H9 (cell line): ENCODE results near the gene UNK. TPM values are rescaled to one million over a fixed set of nuclear protein-coding genes. Genes with fewer than 3 reads are reported as not detected.
A peak's percentile ranks its signal among the peaks of the same experiment; 100 is the strongest.

Source experiments
- DNase-seq: peaks from one replicate; pipeline ENCODE4 v3.0.0-alpha.2; 2017
- H2AFZ ChIP-seq: one replicate; pipeline ENCODE4 v1.6.1; 2013; ENCODE audit warnings: mild to moderate bottlenecking, low read length, control low read depth, moderate library complexity
- H2AK5ac ChIP-seq: 2 replicates; pipeline ENCODE4 v1.6.1; 2013; ENCODE audit warnings: low read length, control low read depth, mixed read lengths; ENCODE audit not compliant: insufficient read length
- H2BK120ac ChIP-seq: one replicate; pipeline ENCODE4 v1.6.1; 2013; ENCODE audit warnings: low read depth, mild to moderate bottlenecking, low read length, control low read depth, inconsistent platforms; ENCODE audit not compliant: poor library complexity, severe bottlenecking
- H2BK12ac ChIP-seq: 2 replicates; pipeline ENCODE4 v1.6.1; 2013; ENCODE audit warnings: low read length, control low read depth, mixed read lengths, low read depth; ENCODE audit not compliant: insufficient read length
- H2BK15ac ChIP-seq: 2 replicates; pipeline ENCODE4 v1.6.1; 2013; ENCODE audit warnings: low read depth, low read length, control low read depth
- H2BK20ac ChIP-seq: one replicate; pipeline ENCODE4 v1.6.1; 2013; ENCODE audit warnings: low read depth, mild to moderate bottlenecking, low read length, control low read depth, inconsistent platforms; ENCODE audit not compliant: poor library complexity, severe bottlenecking
- H2BK5ac ChIP-seq: 2 replicates; pipeline ENCODE4 v1.6.1; 2013; ENCODE audit warnings: low read length, control low read depth, mixed read lengths; ENCODE audit not compliant: insufficient read length
- H3K14ac ChIP-seq: 2 replicates; pipeline ENCODE4 v1.6.1; 2013; ENCODE audit warnings: low read length, control low read depth; ENCODE audit not compliant: insufficient read depth
- H3K18ac ChIP-seq: 2 replicates; pipeline ENCODE4 v1.6.1; 2013; ENCODE audit warnings: low read depth, mild to moderate bottlenecking, mixed read lengths, low read length, control low read depth; ENCODE audit not compliant: insufficient read length
- H3K23ac ChIP-seq: 2 replicates; pipeline ENCODE4 v1.6.1; 2013; ENCODE audit warnings: low read length, control low read depth, mixed read lengths, low read depth; ENCODE audit not compliant: insufficient read length
- H3K23me2 ChIP-seq: 2 replicates; pipeline ENCODE4 v1.6.1; 2013; ENCODE audit warnings: low read depth, mild to moderate bottlenecking, mixed read lengths, low read length, control low read depth; ENCODE audit not compliant: insufficient read length, poor library complexity, severe bottlenecking
- H3K27ac ChIP-seq: 2 replicates; pipeline ENCODE4 v1.5.1; 2013; ENCODE audit warnings: low read length, control low read depth, mixed read lengths, low read depth; ENCODE audit not compliant: insufficient read length
- H3K27me3 ChIP-seq: 2 replicates; pipeline ENCODE4 v1.6.1; 2013; ENCODE audit warnings: low read length, control low read depth, inconsistent platforms; ENCODE audit not compliant: insufficient read depth
- H3K4ac ChIP-seq: 2 replicates; pipeline ENCODE4 v1.6.1; 2013; ENCODE audit warnings: low read depth, mild to moderate bottlenecking, control low read depth, inconsistent platforms, low read length, moderate library complexity
- H3K4me1 ChIP-seq: 2 replicates; pipeline ENCODE4 v1.6.1; 2013; ENCODE audit warnings: low read length, control low read depth, inconsistent platforms; ENCODE audit not compliant: insufficient read depth
- H3K4me2 ChIP-seq: 2 replicates; pipeline ENCODE4 v1.6.1; 2013; ENCODE audit warnings: low read length, control low read depth, mixed read lengths; ENCODE audit not compliant: insufficient read length, insufficient read depth
- H3K56ac ChIP-seq: 2 replicates; pipeline ENCODE4 v1.6.1; 2013; ENCODE audit warnings: low read depth, mild to moderate bottlenecking, mixed read lengths, low read length, control low read depth; ENCODE audit not compliant: insufficient read length
- H3K79me1 ChIP-seq: 2 replicates; pipeline ENCODE4 v1.6.1; 2013; ENCODE audit warnings: low read depth, mild to moderate bottlenecking, moderate library complexity, low read length, control low read depth, inconsistent platforms; ENCODE audit not compliant: insufficient read depth, poor library complexity, severe bottlenecking
- H3K79me2 ChIP-seq: 2 replicates; pipeline ENCODE4 v1.6.1; 2013; ENCODE audit warnings: low read length, control low read depth, inconsistent platforms; ENCODE audit not compliant: insufficient read depth
- H3K9ac ChIP-seq: 2 replicates; pipeline ENCODE4 v1.6.1; 2013; ENCODE audit warnings: low read length, control low read depth, mixed read lengths; ENCODE audit not compliant: insufficient read length; ENCODE audit errors: extremely low read depth
- H3K9me3 ChIP-seq: one replicate; pipeline ENCODE4 v1.6.1; 2013; ENCODE audit warnings: low read depth, low read length, inconsistent platforms; ENCODE audit not compliant: control insufficient read depth
- H3T11ph ChIP-seq: one replicate; pipeline ENCODE4 v1.6.1; 2013; ENCODE audit warnings: mild to moderate bottlenecking, low read length, control low read depth, inconsistent platforms
- H4K20me1 ChIP-seq: one replicate; pipeline ENCODE4 v1.6.1; 2013; ENCODE audit not compliant: control insufficient read depth, insufficient read length, insufficient read depth
- H4K5ac ChIP-seq: 2 replicates; pipeline ENCODE4 v1.6.1; 2013; ENCODE audit warnings: low read depth, mild to moderate bottlenecking, mixed read lengths, low read length, control low read depth; ENCODE audit not compliant: insufficient read length
- H4K8ac ChIP-seq: replicated peaks from 2 replicates; pipeline ENCODE4 v1.6.1; 2013; ENCODE audit warnings: low read length, control low read depth, mixed read lengths, low read depth; ENCODE audit not compliant: insufficient read length
- H4K91ac ChIP-seq: 2 replicates; pipeline ENCODE4 v1.6.1; 2013; ENCODE audit warnings: low read depth, mild to moderate bottlenecking, moderate library complexity, mixed read lengths, low read length, control low read depth; ENCODE audit not compliant: insufficient read length
- H3K27ac Mint-ChIP-seq, 3 experiments: 2 replicates in 2 of 3; 3 replicates in 1 of 3; pipeline ENCODE4 v1.8.0; 2020 to 2021; ENCODE audit warnings: mixed read lengths in 3 of 3, mild to moderate bottlenecking in 1 of 3, moderate library complexity in 1 of 3
- H3K27me3 Mint-ChIP-seq: 2 replicates; pipeline ENCODE4 v1.8.0; 2021; ENCODE audit warnings: low read depth, mild to moderate bottlenecking, moderate library complexity, mixed read lengths
- H3K36me3 Mint-ChIP-seq, 3 experiments: 2 replicates in 2 of 3; 3 replicates in 1 of 3; pipeline ENCODE4 v1.8.0; 2020 to 2021; ENCODE audit warnings: low read depth in 3 of 3, mixed read lengths in 3 of 3; ENCODE audit not compliant: insufficient read depth in 1 of 3
- H3K4me1 Mint-ChIP-seq, 2 experiments: 2 replicates each; pipeline ENCODE4 v1.8.0; 2020; ENCODE audit warnings: mixed read lengths in 2 of 2
- H3K4me3 Mint-ChIP-seq, 2 experiments: 2 replicates in 1 of 2; 3 replicates in 1 of 2; pipeline ENCODE4 v1.8.0; 2020 to 2021; ENCODE audit warnings: mild to moderate bottlenecking in 2 of 2, mixed read lengths in 2 of 2, moderate library complexity in 1 of 2
- H3K9me3 Mint-ChIP-seq, 2 experiments: 2 replicates in 1 of 2; 3 replicates in 1 of 2; pipeline ENCODE4 v1.8.0; 2020; ENCODE audit warnings: mild to moderate bottlenecking in 2 of 2, mixed read lengths in 2 of 2, moderate library complexity in 1 of 2
- CTCF ChIP-seq: fragments of 200-600 bp; sonication (generic); conservative IDR thresholded peaks from 3 replicates; pipeline ENCODE4 v1.8.0; 2021; ENCODE audit warnings: antibody characterized with exemption, mild to moderate bottlenecking
- WGBS: extraction: QIAGEN DNeasy Blood & Tissue Kit; methylation state at CpG from one replicate; pipeline ENCODE4 v1.1.7; 2013; ENCODE audit warnings: missing lambda C conversion rate, low lambda C conversion rate, mixed read lengths; ENCODE audit not compliant: insufficient read length; ENCODE audit errors: extremely low coverage; 5-methylcytosine and 5-hydroxymethylcytosine counted together
- total RNA-seq: library from RNA; stranded (reverse); gene quantifications from 2 replicates; pipeline ENCODE4 v1.2.1, GENCODE V29; 2021

UNK gene
- total RNA-seq, 1 experiment from 2014 or later: 36.4 TPM

GRCh38 chr17:75807861-75808260 lies 23.3 kb downstream of the UNK start:
- no peaks in the 10 kb centered on the region for H3K9me3 Mint-ChIP-seq
- H4K91ac ChIP-seq: no peak overlapping the region
- H4K5ac ChIP-seq: no peak overlapping the region
- no peaks in the 10 kb centered on the region for H3K23me2 ChIP-seq
- H4K8ac ChIP-seq: no peak overlapping the region
- H3K27me3 ChIP-seq: no peaks in the 10 kb centered on the region
- no peak overlapping the region for H3K56ac ChIP-seq
- no peak overlapping the region for H3K9ac ChIP-seq
- no peak overlapping the region for H3K23ac ChIP-seq
- no peak for TF ChIP-seq CTCF
- H3K79me1 ChIP-seq: no peaks in the 10 kb centered on the region
- H3K4me2 ChIP-seq: no peak overlapping the region
- WGBS: no CpG with 5 or more reads among the region's 3 CpGs
- H3K27ac Mint-ChIP-seq: peak overlapping the region in 1 of 3 experiments; percentile 46; a peak in 2 of 7 replicates
- H2BK5ac ChIP-seq: no peak overlapping the region
- H3K4me1 ChIP-seq: no peaks in the 10 kb centered on the region
- no peak overlapping the region for H2BK120ac ChIP-seq
- no peak overlapping the region for H2BK20ac ChIP-seq
- no peaks in the 10 kb centered on the region for H4K20me1 ChIP-seq
- no peak overlapping the region for H3K4ac ChIP-seq
- H3K14ac ChIP-seq: no peak overlapping the region
- no peaks in the 10 kb centered on the region for H3K27me3 Mint-ChIP-seq
- no peak overlapping the region for H3K4me3 Mint-ChIP-seq
- H3K79me2 ChIP-seq: peaks cover 3% of the 10 kb centered on the region; the same call in 1 of the 2 replicates
- no peak overlapping the region for H2BK12ac ChIP-seq
- H3K36me3 Mint-ChIP-seq: peaks cover 4 to 27% (median 21%) of the 10 kb centered on the region in 3 experiments; a peak in 6 of 7 replicates
- no peak overlapping the region for H2AFZ ChIP-seq
- DNase-seq: no peak
- H3K18ac ChIP-seq: no peak overlapping the region
- H2BK15ac ChIP-seq: no peak overlapping the region
- no peaks in the 10 kb centered on the region for H3K9me3 ChIP-seq
- no peak overlapping the region for H2AK5ac ChIP-seq
- no peak overlapping the region for H3K27ac ChIP-seq
- no peak overlapping the region for H3T11ph ChIP-seq
- H3K4me1 Mint-ChIP-seq: no peaks in the 10 kb centered on the region
